Measurements from ENCODE around the gene UBE2B. TPM values are rescaled to one million over a fixed set of nuclear protein-coding genes. Genes with fewer than 3 reads are reported as not detected.

The UBE2B gene
- total and polyA plus RNA-seq, 12 donors, result 98.9 to 260 (median 223) TPM

- no peak for ATAC-seq
- intact Hi-C loops (cut with DNase I), result no loop called here
- Histone ChIP-seq H3K4me1 (peaks cover 0 to 6% (median 0%) of the 10 kb centered on the region in 9 donors), H3K27me3 (no peaks in the 10 kb centered on the region), H3K9me3 (no peaks in the 10 kb centered on the region), H3K27ac (no peak overlapping the region), H3K4me3 (no peak overlapping the region), H3K36me3 (peaks cover 0 to 66% (median 12%) of the 10 kb centered on the region in 9 donors)
- no peak for DNase-seq
- 95 to 97% methylated on average over 5 of the region's 5 CpGs for WGBS, 2 donors
- no peak for TF ChIP-seq CTCF (IDR thresholded peaks at IDR 0.05)
These were observed 32.6 kb downstream of the UBE2B start for GRCh38 chr5:134403951-134404350.

DNA sequence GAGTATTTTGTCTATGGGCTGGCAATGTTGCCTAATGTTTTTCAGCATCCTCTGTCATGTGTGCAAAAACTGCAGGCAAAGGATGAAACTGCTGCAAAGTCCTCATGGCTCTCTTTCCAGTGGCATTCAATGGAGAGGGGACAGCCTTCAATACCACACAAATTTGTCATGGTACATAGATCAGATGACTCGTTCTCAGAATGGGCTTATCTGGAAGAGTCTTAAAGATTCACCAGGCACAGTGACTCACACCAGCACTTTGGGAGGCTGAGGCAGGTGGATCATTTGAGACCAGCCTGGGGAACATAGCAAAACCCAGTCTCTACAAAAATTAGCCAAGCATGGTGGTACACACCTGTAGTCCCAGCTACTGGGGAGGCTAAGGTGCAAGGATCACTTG, 35.0 kb downstream of the UBE2B start:
- H3K4me3 ChIP-seq, result no peak overlapping the region
- no peaks in the 10 kb centered on the region for H3K9me3 ChIP-seq
- intact Hi-C loops (cut with DNase I), result no loop called here
- H3K36me3 ChIP-seq, result peaks cover 0 to 60% (median 12%) of the 10 kb centered on the region in 9 donors
- WGBS, 2 donors, result 73 to 80% methylated on average over 1 of the region's 1 CpG
- TF ChIP-seq CTCF (IDR thresholded peaks at IDR 0.05), result no peak
- no peak overlapping the region for H3K27ac ChIP-seq
- no peak for ATAC-seq
- DNase-seq, result no peak
- no peaks in the 10 kb centered on the region for H3K27me3 ChIP-seq
- peaks cover 3 to 27% (median 23%) of the 10 kb centered on the region in 9 donors for H3K4me1 ChIP-seq

DNA sequence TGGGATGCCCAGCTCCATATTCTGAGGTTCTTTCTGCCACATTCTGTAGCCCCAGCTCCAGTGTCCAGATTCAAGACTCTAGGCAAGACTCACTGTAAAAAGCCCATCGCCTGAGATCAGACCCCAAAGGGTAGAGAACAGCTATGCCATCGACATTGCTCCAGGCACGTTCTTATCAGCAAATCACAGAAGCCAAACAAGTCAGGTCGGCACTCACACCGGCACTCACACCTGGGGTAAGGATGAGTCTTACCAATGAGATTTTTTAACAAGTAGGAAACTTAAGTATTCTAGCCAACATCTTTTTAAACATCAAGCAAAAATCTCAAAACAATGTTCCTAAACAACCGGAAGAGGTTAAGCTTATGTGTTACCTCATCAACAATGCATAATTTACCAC, 38.0 kb downstream of the UBE2B start:
- H3K9me3 ChIP-seq, result no peaks in the 10 kb centered on the region
- H3K27me3 ChIP-seq, result no peaks in the 10 kb centered on the region
- WGBS, 2 donors, result 70 to 73% methylated on average over 6 of the region's 6 CpGs
- intact Hi-C loops (cut with DNase I), result no loop called here
- peaks cover 3 to 39% (median 32%) of the 10 kb centered on the region in 9 donors for H3K4me1 ChIP-seq
- H3K4me3 ChIP-seq, result no peak overlapping the region
- ATAC-seq, result no peak
- no peak overlapping the region for H3K27ac ChIP-seq
- no peak for DNase-seq
- TF ChIP-seq CTCF (IDR thresholded peaks at IDR 0.05), result no peak
- H3K36me3 ChIP-seq, result peaks cover 0 to 32% (median 5%) of the 10 kb centered on the region in 9 donors

DNA sequence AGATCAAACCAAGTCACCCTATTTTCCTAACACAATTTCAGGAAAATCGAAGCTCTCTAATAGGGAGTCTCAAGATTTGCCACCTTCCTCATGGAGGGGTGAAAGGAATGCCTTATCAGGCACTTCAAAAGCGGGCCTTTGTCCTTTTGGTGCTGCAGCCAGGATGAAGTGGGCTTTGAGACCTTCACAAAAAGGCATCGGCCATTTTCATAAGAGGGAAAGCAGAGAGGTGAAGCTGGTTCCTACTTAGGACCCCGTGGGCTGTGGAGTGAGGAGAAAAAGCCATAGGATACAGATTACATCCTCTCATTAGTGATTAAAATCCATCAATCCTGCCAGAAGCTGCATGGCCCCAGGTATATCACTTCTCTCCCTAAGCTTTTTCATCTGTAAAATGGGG, 39.5 kb downstream of the UBE2B start:
- ATAC-seq (no peak), DNase-seq (no peak)
- WGBS, 2 donors, result 63 to 64% methylated on average over 4 of the region's 4 CpGs
- no peaks in the 10 kb centered on the region for H3K27me3 ChIP-seq
- intact Hi-C loops (cut with DNase I), result loop anchor here (1.0 to 10.0 kb wide), 15 partner anchors 39 to 174 kb away; partner anchors contain the start of genes JADE2 (in 5 of the 10) and UBE2B (in 2 of the 10)
- peaks cover 3 to 39% (median 32%) of the 10 kb centered on the region in 9 donors for H3K4me1 ChIP-seq
- H3K36me3 ChIP-seq, result peaks cover 0 to 21% (median 5%) of the 10 kb centered on the region in 9 donors
- peak overlapping the region; percentile 63 to 98 (median 80) for H3K4me3 ChIP-seq
- H3K27ac ChIP-seq, result peak overlapping the region in 1 of 10 donors; percentile 90
- no peak for TF ChIP-seq CTCF (IDR thresholded peaks at IDR 0.05)
- no peaks in the 10 kb centered on the region for H3K9me3 ChIP-seq
